ENCODE measurements around the gene IGFLR1.

- TF ChIP-seq TAF15 (IDR thresholded peaks at IDR 0.05; ENCODE audit: low read depth, low read length), result no peak
- TF ChIP-seq SRSF9 (IDR thresholded peaks at IDR 0.05; ENCODE audit: borderline replicate concordance, low read depth, low read length), result no peak
Observed at GRCh38 chr19:35710784-35711723, 31.2 kb downstream of the IGFLR1 start.
